ENCODE results near the gene MKS1.
A peak's percentile ranks its signal among the peaks of the same experiment; 100 is the strongest.

The MKS1 gene

DNA sequence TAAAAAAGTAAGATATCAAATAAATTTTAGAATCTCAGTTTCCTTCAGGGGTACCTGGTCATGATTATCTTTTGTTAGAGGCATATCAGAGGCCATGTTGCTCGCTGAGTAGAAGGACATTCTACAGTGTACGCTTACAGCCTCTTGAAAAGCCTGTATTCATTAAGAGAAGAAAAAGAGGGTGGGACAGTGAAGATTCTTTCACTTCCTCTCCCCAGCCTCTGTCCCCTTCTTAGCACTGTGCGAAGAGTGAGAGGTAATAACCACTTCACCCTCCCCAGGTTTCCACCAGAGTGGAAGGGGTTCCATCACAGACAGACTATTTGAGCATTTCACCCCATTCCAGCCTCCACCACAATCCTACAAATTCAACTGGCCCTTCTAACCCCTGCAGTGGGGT, 14.5 kb upstream of the MKS1 start:
- no peaks in the 10 kb centered on the region for H3K36me3 ChIP-seq (ENCODE audit: insufficient read depth, low read length)
- H3K9ac ChIP-seq (ENCODE audit: low read depth, low read length): no peak overlapping the region
- H3K4me1 ChIP-seq (ENCODE audit: insufficient read depth, low read length): peaks cover 13% of the 10 kb centered on the region
- H3K9me3 ChIP-seq (ENCODE audit: control insufficient read depth, insufficient read depth, low read length): no peaks in the 10 kb centered on the region

- no peak overlapping the region for H3K9ac ChIP-seq (ENCODE audit: low read depth, low read length)
- no peaks in the 10 kb centered on the region for H3K9me3 ChIP-seq (ENCODE audit: control insufficient read depth, insufficient read depth, low read length)
- H3K36me3 ChIP-seq (ENCODE audit: insufficient read depth, low read length): no peaks in the 10 kb centered on the region
- H3K4me1 ChIP-seq (ENCODE audit: insufficient read depth, low read length): peaks cover 15% of the 10 kb centered on the region
Measured at GRCh38 chr17:58232707-58233156, 13.7 kb upstream of the MKS1 start.

DNA sequence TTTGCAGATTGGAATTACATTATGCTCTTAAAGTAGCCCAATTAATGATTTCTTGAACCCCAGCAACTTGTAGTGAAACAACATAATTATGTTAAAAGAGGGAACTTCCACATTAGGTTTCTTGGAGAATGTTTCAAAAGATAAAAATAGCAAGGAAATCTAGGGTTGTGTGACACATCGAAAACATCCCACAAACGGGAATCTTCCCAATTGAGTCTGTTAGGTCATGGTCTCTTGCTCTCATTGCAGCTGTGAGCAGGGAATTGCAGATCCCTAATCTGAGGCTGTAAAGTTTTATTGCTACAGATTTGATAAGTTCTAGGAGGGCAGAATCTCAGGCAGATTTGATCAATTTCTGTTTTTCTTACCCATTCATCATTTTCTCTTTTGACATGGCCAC, 12.6 kb upstream of the MKS1 start:
- Histone ChIP-seq H3K36me3 (ENCODE audit: insufficient read depth, low read length) (no peaks in the 10 kb centered on the region), H3K4me1 (ENCODE audit: insufficient read depth, low read length) (peaks cover 15% of the 10 kb centered on the region)

GRCh38 chr17:58229881-58230280, 10.8 kb upstream of the MKS1 start:
- H3K9me3 ChIP-seq (ENCODE audit: control insufficient read depth, insufficient read depth, low read length): no peaks in the 10 kb centered on the region
- H3K9ac ChIP-seq (ENCODE audit: low read depth, low read length): no peak overlapping the region
- peaks cover 15% of the 10 kb centered on the region for H3K4me1 ChIP-seq (ENCODE audit: insufficient read depth, low read length)
- H3K36me3 ChIP-seq (ENCODE audit: insufficient read depth, low read length): no peaks in the 10 kb centered on the region

More for the DNA sequence above, 12.6 kb upstream of the MKS1 start:
- H3K9ac ChIP-seq (ENCODE audit: low read depth, low read length): no peak overlapping the region
- H3K9me3 ChIP-seq (ENCODE audit: control insufficient read depth, insufficient read depth, low read length): no peaks in the 10 kb centered on the region

DNA sequence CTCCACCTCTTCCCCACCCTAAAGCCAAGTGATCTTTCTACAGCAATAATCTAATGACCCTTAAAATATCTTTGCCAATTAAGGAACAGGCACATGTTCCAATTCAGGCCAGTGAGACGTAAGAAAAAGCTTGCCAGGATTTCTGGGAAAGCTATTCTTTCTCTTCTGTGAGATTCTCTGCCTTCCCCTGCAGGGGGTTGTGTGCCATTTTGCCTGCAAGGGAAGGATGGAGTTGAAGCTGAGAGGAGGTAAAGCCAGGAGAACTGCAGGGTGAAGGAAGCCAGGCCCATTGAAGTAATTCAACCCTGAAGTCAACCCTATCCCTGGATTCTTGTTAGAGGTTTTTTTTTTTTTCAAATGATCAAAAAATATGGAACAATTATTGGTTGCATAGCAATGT, 10.3 kb upstream of the MKS1 start:
- Histone ChIP-seq H3K36me3 (ENCODE audit: insufficient read depth, low read length) (no peaks in the 10 kb centered on the region), H3K4me1 (ENCODE audit: insufficient read depth, low read length) (peaks cover 18% of the 10 kb centered on the region)

DNA sequence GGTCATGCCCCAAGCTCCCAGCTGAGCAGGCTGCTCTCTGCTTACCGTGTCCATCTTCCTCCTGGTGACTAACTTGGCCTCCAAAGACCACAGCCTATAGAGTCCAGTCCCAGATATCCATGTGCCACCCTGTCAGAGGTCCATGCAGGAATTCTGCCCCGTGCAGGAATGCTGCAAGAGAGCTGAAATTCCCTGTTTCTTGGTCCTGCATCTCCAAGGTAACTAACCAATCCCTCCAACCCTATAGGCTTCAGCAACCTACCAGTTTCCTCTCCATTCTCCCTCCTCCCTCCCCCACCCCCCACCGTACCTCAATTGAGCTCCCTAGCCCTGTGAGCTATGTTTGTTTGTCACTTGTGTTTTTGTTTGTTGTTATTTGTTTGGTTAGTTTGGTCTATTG, 9.6 kb upstream of the MKS1 start:
- no peak overlapping the region for H3K9ac ChIP-seq (ENCODE audit: low read depth, low read length)
- peaks cover 21% of the 10 kb centered on the region for H3K4me1 ChIP-seq (ENCODE audit: insufficient read depth, low read length)
- H3K9me3 ChIP-seq (ENCODE audit: control insufficient read depth, insufficient read depth, low read length): no peaks in the 10 kb centered on the region
- H3K36me3 ChIP-seq (ENCODE audit: insufficient read depth, low read length): no peaks in the 10 kb centered on the region

More for the DNA sequence above, 10.3 kb upstream of the MKS1 start:
- no peak overlapping the region; the same call in 1 of the 2 replicates for H3K9ac ChIP-seq (ENCODE audit: low read depth, low read length)
- H3K9me3 ChIP-seq (ENCODE audit: control insufficient read depth, insufficient read depth, low read length): no peaks in the 10 kb centered on the region

GRCh38 chr17:58227733-58228132, 8.7 kb upstream of the MKS1 start:
- no peaks in the 10 kb centered on the region for H3K36me3 ChIP-seq (ENCODE audit: insufficient read depth, low read length)
- no peak overlapping the region for H3K9ac ChIP-seq (ENCODE audit: low read depth, low read length)
- no peaks in the 10 kb centered on the region for H3K9me3 ChIP-seq (ENCODE audit: control insufficient read depth, insufficient read depth, low read length)
- H3K4me1 ChIP-seq (ENCODE audit: insufficient read depth, low read length): peaks cover 19% of the 10 kb centered on the region

- Histone ChIP-seq H3K9me3 (ENCODE audit: control insufficient read depth, insufficient read depth, low read length) (no peaks in the 10 kb centered on the region), H3K36me3 (ENCODE audit: insufficient read depth, low read length) (no peaks in the 10 kb centered on the region), H3K4me1 (ENCODE audit: insufficient read depth, low read length) (peaks cover 18% of the 10 kb centered on the region), H3K9ac (ENCODE audit: low read depth, low read length) (no peak overlapping the region)
Measured at GRCh38 chr17:58224315-58224714, 5.3 kb upstream of the MKS1 start.

DNA sequence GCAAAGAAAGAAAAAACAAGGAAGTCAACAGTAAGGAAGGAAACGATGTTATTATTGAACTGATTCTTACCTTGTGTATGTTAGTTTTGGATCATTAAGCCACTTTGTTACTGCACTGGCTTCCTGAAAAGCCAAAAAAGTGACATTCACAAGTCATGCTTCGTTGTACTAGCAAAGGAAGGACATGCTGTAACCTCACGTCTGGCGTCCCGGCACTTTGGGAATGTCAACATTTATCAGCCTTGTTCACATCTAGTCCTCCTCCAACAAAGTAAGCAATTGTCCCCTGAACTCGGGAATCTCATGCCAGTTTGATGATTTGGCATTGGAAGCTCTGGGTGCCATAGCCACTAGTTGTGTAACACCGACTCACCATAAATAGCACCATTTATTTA, 731 bp upstream of the MKS1 start:
- Histone ChIP-seq H3K9me3 (ENCODE audit: control insufficient read depth, insufficient read depth, low read length) (no peaks in the 10 kb centered on the region), H3K9ac (ENCODE audit: low read depth, low read length) (peak overlapping the region; percentile 88; the same call in 1 of the 2 replicates), H3K4me1 (ENCODE audit: insufficient read depth, low read length) (peaks cover 9% of the 10 kb centered on the region), H3K36me3 (ENCODE audit: insufficient read depth, low read length) (no peaks in the 10 kb centered on the region)

- H3K36me3 ChIP-seq (ENCODE audit: insufficient read depth, low read length): no peaks in the 10 kb centered on the region
Measured at GRCh38 chr17:58217766-58218165, 1.3 kb downstream of the MKS1 start.

GRCh38 chr17:58215685-58216084, 3.4 kb downstream of the MKS1 start:
- H3K36me3 ChIP-seq (ENCODE audit: insufficient read depth, low read length): peaks cover 7% of the 10 kb centered on the region; the same call in 1 of the 2 replicates

More at GRCh38 chr17:58217766-58218165, 1.3 kb downstream of the MKS1 start:
- Histone ChIP-seq H3K4me1 (ENCODE audit: insufficient read depth, low read length) (peaks cover 3% of the 10 kb centered on the region; the same call in 1 of the 2 replicates), H3K9ac (ENCODE audit: low read depth, low read length) (no peak overlapping the region), H3K9me3 (ENCODE audit: control insufficient read depth, insufficient read depth, low read length) (no peaks in the 10 kb centered on the region)

DNA sequence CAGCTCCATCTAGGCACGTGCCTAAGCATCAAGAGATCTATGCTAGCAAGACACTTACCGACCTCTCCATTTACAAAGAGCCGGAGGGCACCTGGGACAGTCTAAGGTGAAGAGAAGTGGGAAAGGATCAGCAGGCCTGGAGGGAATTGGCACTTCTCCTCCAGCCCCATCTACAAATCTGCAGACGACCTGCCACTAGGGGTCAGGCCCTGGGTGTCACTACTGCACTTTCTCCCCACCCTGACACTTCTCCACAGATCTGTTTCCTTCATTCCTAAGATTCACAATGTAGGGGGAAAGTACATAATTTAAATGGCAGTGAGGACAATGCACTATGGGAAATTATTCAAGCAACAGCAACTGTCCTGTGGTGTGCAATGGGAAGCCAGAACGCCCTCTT, 8.1 kb downstream of the MKS1 start:
- Histone ChIP-seq H3K36me3 (ENCODE audit: insufficient read depth, low read length) (peaks cover 16% of the 10 kb centered on the region; the same call in 1 of the 2 replicates), H3K9me3 (ENCODE audit: control insufficient read depth, insufficient read depth, low read length) (no peaks in the 10 kb centered on the region), H3K9ac (ENCODE audit: low read depth, low read length) (no peak overlapping the region), H3K4me1 (ENCODE audit: insufficient read depth, low read length) (no peaks in the 10 kb centered on the region)

More at GRCh38 chr17:58215685-58216084, 3.4 kb downstream of the MKS1 start:
- Histone ChIP-seq H3K9ac (ENCODE audit: low read depth, low read length) (no peak overlapping the region), H3K9me3 (ENCODE audit: control insufficient read depth, insufficient read depth, low read length) (no peaks in the 10 kb centered on the region), H3K4me1 (ENCODE audit: insufficient read depth, low read length) (peaks cover 3% of the 10 kb centered on the region; the same call in 1 of the 2 replicates)

- no peaks in the 10 kb centered on the region for H3K4me1 ChIP-seq (ENCODE audit: insufficient read depth, low read length)
- H3K9me3 ChIP-seq (ENCODE audit: control insufficient read depth, insufficient read depth, low read length): no peaks in the 10 kb centered on the region
- no peak overlapping the region for H3K9ac ChIP-seq (ENCODE audit: low read depth, low read length)
- H3K36me3 ChIP-seq (ENCODE audit: insufficient read depth, low read length): peaks cover 16% of the 10 kb centered on the region; the same call in 1 of the 2 replicates
Measured at GRCh38 chr17:58208344-58208743, 10.7 kb downstream of the MKS1 start.

GRCh38 chr17:58207451-58207850, 11.6 kb downstream of the MKS1 start:
- Histone ChIP-seq H3K4me1 (ENCODE audit: insufficient read depth, low read length) (no peaks in the 10 kb centered on the region), H3K9me3 (ENCODE audit: control insufficient read depth, insufficient read depth, low read length) (no peaks in the 10 kb centered on the region), H3K9ac (ENCODE audit: low read depth, low read length) (no peak overlapping the region), H3K36me3 (ENCODE audit: insufficient read depth, low read length) (peaks cover 13% of the 10 kb centered on the region; the same call in 1 of the 2 replicates)

DNA sequence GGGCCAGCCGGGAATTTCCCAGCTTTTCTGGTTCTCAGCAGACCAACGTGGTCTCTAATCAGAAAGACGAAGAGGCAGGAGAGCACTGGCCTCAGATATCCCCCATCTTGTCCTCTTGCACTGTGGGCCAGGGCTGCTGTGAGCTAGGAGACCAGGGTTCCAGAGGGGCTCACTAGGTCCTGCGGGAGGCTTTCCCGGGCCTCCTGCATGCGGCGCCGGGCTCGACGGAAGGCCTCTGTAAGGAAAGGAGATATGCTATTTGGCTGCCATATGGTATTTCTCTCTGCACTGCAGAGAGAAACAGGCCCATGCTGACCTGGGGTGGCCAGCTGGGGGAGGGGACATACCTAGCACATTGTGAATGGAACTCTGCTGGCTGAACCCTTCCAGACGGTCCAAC, 13.1 kb downstream of the MKS1 start:
- no peaks in the 10 kb centered on the region for H3K9me3 ChIP-seq (ENCODE audit: control insufficient read depth, insufficient read depth, low read length)
- H3K36me3 ChIP-seq (ENCODE audit: insufficient read depth, low read length): peaks cover 8% of the 10 kb centered on the region; the same call in 1 of the 2 replicates
- no peak overlapping the region for H3K9ac ChIP-seq (ENCODE audit: low read depth, low read length)
- H3K4me1 ChIP-seq (ENCODE audit: insufficient read depth, low read length): no peaks in the 10 kb centered on the region
